Epidermal melanocyte (primary cell): ENCODE measurements around the gene EMILIN3.

Source experiments
- DNase-seq: peaks from one replicate; pipeline ENCODE4 v3.0.0; 2011; ENCODE audit warnings: low spot score; ENCODE audit not compliant: insufficient read length

Gene EMILIN3

DNA sequence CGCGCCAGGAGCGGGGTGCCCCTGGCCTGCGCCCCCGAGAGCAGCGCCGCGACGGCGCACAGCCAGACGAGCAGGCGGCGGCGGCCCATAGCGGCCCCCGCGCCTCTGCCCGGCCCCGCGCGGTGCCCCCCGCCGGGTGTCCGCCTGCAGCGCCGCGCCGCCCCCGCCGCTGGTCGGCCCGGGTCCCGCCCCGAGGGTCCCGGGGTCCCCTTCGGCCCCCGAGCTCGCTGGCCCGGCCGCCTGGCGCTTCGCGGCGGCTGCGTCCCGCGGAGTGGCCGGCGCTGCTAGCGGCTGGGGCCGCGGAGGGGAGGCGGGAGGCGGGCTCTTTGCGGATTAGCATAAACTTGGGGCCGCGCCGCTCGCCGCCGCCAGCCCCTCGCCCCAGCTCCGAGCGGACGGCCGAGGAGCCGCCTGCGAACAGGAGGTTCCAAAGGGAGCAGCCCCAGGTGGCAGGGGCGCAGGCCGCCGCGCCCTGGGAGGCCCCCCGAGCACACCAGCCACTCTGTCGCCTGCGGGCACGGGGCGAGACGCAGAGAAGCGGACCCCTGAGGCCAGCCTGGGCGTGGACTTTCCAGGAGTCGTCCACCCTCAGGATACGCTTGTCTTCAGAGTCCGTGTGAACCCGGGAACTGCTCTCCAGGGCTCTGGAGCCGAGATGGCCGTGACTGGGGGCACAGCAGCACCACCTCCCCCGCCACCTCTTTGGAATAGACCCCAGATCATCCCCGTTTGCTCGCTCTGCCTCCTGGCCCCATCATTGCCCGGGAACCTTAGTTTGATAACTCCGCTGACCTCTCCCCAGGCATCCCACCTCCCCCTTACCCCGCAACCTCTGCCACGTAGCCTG is at the start of gene EMILIN3:
EMILIN3 (minus strand) TSS at position 273 of the 847 bp plus-strand sequence; CDS start at position 89, 184 bp downstream.
- DNase-seq = no peak

- no peak for DNase-seq
Measured at GRCh38 chr20:41415191-41415590, 48.6 kb upstream of the EMILIN3 start.

DNA sequence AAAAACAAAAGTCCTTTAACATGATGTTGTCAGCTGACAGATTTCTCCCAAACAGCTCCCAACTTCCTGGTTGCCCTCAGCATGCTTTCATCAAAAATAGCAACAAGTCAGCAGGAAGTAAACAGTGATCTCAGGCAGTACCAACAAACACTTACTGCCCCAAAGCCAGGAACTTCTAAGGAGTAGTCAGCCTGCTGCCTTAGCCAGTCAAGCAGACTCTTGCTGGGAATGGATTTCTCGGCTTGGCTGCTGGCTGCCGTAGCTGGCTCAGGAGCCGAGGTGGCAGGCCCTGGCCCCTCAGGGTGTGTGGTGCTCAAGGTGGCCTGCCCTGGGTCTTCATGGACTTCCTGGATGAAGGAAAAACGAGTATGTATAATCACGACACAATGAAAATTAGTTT is 46.6 kb upstream of the EMILIN3 start:
- DNase-seq = no peak

DNA sequence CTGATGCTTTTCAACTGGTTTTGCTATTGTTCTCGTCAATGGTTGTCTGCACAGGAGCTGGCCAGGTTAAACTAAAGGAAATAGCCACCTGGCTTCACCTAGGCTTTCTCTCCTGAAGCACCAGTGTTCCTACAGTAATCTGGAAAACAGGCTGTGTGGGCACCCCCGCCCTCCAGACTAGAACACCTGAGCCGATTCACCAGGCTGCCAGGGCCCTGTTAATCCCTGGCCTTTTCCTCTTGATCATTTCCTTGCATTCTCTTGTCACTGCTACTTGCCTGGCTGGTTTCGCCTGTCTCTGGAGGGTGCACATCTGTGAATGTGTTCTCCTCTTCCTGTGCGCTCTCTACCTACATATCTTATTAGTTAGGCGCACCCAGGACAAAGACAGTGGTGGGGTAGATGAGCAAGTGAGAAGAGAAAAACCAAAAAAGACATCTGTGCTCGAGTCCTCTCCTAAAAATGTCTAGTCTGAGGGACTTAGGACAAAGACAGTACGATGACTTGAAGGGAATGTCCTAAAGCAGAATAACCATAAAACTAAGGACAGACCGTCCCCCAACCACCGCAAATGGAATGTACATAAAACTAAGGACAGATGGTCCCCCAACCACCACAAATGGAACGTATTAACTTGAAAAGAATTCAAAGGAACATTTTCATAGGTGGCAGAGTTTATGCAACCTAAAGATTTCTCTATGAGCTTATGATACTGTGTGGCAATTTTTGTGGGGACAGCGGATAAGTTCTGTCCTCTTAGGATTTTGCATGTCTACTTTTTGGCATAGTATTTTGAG is 45.9 kb upstream of the EMILIN3 start:
- DNase-seq = no peak

DNA sequence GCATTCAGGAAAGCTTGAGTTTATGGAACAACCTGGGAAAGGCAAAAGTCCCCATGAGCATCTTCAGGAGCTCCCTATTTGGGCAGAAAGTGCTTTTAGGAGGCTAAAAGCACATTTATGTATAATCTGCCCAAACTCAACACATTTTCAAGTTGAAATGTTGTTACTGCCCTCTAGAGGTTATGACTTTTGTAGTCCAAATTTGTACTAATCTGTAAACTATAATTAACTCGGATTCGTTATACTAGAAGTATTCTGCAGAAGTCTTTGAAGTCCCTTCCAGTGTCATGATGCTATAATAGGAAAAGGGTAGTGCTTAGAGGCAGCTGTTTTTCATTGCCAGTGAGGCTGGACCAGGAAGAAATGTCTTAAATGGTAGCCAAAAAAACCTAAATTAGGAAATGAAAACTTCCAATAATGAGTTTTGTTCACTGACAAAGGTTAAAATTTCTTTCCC is 44.8 kb upstream of the EMILIN3 start:
- peak; percentile 48 for DNase-seq

DNA sequence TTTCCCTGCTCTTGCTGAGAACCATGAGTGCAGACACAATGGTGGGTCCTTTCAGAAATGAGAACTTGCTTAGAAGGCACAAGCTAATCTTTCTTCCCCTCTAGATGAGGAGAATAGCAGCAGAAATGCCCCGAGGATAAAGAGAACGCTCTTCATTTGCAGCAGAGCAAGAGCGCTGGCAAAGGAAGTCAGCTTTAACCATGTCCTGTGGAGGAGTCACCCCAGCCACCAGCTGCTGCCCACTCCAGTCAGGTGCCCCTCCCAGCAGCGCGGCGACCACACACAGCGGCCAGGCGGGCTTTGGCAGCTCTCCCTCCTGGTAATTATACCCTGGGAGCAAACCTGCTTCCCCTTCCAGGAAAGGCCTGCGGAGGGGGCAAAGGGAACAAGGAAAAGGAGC is 42.4 kb upstream of the EMILIN3 start:
- peak; percentile 78 for DNase-seq

DNA sequence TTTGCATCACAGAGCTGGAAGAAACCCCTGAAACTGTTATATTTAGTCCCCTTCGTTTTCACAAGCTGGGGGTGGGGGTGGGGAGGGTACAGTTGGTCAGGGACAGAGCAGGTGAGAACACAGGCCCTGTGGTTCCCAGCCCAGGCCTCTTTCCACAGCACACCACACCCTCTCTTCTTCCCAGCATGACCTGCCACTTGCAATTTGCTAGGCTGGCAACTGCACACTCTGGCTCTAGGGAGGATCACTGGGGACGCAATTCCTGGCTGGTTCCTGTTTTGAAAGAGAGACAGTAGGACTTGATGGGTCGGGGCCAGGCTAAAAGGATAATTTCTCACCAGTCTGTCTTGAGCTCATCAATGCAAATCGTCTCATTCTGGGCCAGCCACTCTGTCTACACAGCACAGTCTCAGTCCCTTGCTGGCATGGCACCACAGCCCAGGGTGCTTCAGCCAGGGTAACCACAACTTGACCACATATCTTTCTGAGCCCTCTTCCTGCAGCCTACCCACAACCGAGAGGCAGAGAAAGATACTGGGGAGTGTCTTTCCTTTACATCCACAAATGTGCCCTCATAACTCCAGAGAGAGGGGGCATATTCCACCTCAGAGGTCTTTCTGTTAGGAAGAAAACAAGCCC is 41.7 kb upstream of the EMILIN3 start:
- no peak for DNase-seq

DNA sequence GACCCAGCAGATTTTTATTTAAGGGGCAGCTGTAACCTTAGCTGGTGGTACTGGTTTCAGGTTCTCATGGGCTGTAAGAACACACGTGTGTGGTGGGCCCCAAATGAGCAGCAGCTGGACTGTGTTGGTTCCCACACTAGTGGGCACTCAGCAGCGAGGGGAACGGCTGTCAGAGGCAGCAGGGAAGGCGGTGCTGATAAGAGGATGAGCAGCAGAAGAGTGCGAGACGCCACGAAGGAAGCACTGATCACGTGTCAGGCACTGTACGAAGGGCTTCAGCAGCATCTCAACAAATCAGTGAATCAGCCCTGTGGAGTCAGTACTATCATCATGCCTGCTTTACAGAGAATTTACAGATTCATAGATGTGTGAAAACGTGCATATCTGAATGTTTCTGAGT is 41.0 kb upstream of the EMILIN3 start:
- DNase-seq = no peak

- DNase-seq = no peak
Measured at GRCh38 chr20:41406896-41407444, 40.4 kb upstream of the EMILIN3 start.

DNA sequence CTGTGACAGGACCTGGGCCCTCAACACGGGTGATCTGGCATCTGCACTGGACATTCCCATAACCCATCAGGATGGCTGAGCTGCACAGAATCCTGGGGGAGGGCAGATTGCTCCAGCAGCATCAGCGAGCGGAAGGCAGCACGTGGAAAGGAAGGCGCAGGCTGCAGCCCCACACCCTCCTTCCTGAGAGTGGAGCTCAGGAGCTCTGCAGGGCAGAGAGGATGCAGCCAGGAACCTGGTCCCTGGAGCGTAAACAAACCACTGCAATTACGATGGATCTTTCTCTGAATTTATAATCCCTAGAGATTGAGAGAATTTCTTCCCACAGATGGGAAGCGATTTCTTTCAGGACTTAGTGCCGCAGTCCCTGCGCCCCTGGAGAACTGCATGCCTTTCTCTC is 39.7 kb upstream of the EMILIN3 start:
- DNase-seq = no peak

DNA sequence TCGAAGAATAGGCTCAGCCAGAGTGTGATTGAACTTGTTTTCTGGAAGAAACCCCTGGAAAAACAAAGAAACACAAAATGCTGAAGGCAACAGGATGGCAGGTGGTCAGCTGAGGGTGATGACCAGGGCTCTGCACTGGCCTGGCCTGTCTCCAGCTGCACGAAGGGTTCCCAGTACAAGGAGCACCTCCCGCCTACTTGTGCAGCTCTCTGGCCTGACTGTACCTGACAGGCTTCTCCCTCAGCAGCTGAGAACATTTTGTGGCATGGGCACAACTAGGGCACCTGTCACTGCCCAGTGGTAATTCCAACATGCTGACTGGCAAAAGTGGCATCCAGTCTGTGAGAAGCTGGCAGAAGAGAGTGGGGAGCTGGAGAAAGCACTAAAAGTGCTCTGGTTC is 38.8 kb upstream of the EMILIN3 start:
- no peak for DNase-seq

DNA sequence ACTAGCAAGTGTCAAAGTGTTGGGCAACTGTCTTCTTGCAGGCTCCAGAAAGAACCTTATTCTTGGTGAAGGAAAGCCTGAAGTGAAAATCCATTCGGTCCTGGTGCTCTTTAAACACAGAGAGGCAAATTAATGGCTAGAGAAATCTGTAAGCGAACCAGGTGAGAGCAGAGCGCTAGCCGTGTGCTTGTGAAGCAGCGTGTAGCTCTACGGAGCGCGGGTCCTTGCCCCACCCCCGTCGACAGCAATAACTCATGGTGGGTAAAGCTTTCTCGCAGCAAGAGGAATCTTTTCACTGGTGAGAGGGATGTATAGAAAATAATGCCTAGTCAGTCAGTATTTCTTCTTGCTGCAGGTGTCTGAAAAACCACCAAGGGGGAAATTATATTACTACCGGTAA is 37.0 kb upstream of the EMILIN3 start:
- no peak for DNase-seq

DNA sequence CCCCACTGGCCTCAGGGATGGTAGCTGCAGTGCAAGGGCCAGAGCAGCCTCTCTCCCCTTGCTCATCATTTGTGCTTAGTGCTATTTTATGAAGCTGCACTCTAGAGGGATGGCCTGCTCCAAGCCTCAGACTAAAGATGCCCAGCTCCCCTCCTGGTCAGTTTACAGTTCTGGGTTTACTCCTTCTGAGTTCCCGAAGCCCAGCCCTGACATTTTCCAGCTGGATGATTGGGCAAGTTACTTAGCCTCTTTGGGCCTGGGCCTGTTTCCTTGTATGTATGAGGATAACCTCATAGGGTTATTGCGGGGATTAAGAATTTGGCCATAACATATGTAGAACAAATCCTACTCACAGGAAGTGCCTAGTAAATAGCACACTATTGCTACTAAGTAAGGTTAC is 31.8 kb upstream of the EMILIN3 start:
- no peak for DNase-seq

- DNase-seq = no peak
Measured at GRCh38 chr20:41395667-41396664, 29.3 kb upstream of the EMILIN3 start.

- DNase-seq = no peak
Measured at GRCh38 chr20:41394931-41395666, 28.5 kb upstream of the EMILIN3 start.

DNA sequence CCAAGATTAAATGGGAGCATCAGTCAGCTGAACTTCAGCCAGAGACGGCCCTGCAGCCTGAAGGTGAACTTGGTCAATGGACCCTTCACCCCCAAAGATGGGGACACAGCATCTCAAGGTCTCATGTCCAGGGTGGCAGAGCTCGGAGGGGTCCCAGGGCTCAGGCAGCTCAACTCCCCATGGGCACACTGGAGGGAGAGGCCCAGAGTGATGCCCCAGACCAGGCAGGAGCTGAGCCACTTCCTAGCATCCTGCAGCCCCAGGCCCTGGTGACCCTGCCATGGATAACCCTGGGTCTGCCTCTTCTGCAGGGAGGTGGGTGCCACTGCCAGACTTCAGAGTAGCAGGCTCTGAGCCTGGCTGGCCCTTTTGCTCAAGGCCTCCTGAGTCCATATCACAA is 27.5 kb upstream of the EMILIN3 start:
- no peak for DNase-seq

DNA sequence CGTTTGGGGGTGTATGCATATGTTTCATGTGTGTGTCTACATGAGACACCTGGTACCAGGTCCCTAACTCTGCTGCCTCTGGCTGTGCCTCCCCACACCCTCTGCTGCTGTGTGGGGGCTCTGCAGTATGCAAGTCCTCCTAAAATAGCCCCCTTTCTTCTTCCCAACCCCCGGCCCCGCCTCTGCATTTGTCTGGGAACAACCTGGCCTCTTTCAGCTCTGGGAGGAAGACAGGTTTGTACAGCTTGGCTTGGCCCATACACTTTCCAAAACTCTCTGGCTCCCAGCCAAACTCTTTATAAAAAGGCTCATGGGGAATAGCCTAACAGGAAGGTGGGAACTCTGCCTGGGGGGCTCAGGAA is 27.1 kb upstream of the EMILIN3 start:
- no peak for DNase-seq

- DNase-seq = peak; percentile 60
Measured at GRCh38 chr20:41392871-41393704, 26.5 kb upstream of the EMILIN3 start.

GRCh38 chr20:41392295-41392694 is 25.7 kb upstream of the EMILIN3 start:
- no peak for DNase-seq
